Ovary (tissue), 3 donors: ENCODE results near the gene DENND5A.

ENCODE experiments used
- CTCF ChIP-seq, 3 donors: fragments of 450-650 bp in 2 of 3; fragments of 200-600 bp in 1 of 3; IDR thresholded peaks; one replicate each; pipeline versions ENCODE4 v1.5.1 to v1.8.0; 2016 to 2022; ENCODE audit warnings: antibody characterized with exemption in 3 of 3, mild to moderate bottlenecking in 1 of 3
- EP300 ChIP-seq: sonication (generic); formaldehyde crosslinking; IDR thresholded peaks from one replicate; pipeline ENCODE4 v1.6.1; 2017; ENCODE audit warnings: antibody characterized with exemption
- donor health status: DM: no; HTN: no; CAD: no.

- no peak for TF ChIP-seq CTCF (IDR thresholded peaks at IDR 0.05)
- TF ChIP-seq EP300 = no peak
These were observed 1.1 kb upstream of the DENND5A start for GRCh38 chr11:9266132-9266736.
